PC-9 (cell line): ENCODE results near the gene GAP43.

Source experiments
- EZH2 ChIP-seq: fragments of 200-600 bp; sonication (generic); IDR thresholded peaks from 2 replicates; pipeline ENCODE4 v1.8.0; 2017; ENCODE audit warnings: antibody characterized with exemption, low read depth
- TF ChIP-seq, protein P1 (sequence below): fragments of 200-600 bp; sonication (generic); conservative IDR thresholded peaks from 2 replicates; pipeline ENCODE4 v1.6.1; 2017; ENCODE audit warnings: mixed run types, antibody characterized with exemption, mild to moderate bottlenecking, moderate library complexity

DNA sequence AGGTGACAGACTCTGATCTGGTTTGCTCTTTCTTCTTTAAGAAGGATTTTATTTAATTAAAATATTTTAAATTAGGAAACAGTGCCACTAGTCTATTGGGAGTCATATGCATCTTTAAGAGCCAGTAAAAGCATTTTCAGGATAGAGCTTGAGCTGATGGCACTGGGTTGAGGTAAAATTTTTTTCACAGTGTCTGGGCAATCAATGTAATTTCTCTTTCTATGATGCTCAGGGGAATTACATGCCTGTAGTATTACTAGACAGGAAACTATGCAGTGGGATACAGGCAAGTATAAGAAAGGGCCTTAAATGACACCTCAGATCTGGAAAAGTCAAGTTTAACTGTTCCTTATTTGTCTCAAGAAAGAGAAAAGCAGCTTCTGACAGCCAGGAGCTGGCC lies 76.4 kb downstream of the GAP43 start:
- TF ChIP-seq EZH2 = no peak
- TF ChIP-seq, protein P1, sequence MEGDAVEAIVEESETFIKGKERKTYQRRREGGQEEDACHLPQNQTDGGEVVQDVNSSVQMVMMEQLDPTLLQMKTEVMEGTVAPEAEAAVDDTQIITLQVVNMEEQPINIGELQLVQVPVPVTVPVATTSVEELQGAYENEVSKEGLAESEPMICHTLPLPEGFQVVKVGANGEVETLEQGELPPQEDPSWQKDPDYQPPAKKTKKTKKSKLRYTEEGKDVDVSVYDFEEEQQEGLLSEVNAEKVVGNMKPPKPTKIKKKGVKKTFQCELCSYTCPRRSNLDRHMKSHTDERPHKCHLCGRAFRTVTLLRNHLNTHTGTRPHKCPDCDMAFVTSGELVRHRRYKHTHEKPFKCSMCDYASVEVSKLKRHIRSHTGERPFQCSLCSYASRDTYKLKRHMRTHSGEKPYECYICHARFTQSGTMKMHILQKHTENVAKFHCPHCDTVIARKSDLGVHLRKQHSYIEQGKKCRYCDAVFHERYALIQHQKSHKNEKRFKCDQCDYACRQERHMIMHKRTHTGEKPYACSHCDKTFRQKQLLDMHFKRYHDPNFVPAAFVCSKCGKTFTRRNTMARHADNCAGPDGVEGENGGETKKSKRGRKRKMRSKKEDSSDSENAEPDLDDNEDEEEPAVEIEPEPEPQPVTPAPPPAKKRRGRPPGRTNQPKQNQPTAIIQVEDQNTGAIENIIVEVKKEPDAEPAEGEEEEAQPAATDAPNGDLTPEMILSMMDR = no peak
